SH-SY5Y (cell line): Measurements from ENCODE around the gene TCF4.

Source experiments
- GATA2 ChIP-seq: IDR thresholded peaks from 2 replicates; pipeline ENCODE4 v1.6.1; 2011; ENCODE audit warnings: mild to moderate bottlenecking, low read depth, low read length
- GATA3 ChIP-seq: IDR thresholded peaks from 2 replicates; pipeline ENCODE4 v1.6.1; 2011; ENCODE audit warnings: low read depth, mild to moderate bottlenecking, low read length, moderate library complexity

GRCh38 chr18:55407774-55408535 lies 180.0 kb downstream of the TCF4 start:
- peak; percentile 5; the same call in 1 of the 2 replicates for TF ChIP-seq GATA2
- no peak for TF ChIP-seq GATA3
